GM23338 (cell line): ENCODE data around the gene PARD3. TPM values are rescaled to one million over a fixed set of nuclear protein-coding genes. Genes with fewer than 3 reads are reported as not detected.

ENCODE experiments used
- ATAC-seq: fragments of 200-7000 bp; cut with Tn5 transposase; 3 replicates; pipeline ENCODE4 v1.9.1; 2020
- DNase-seq: peaks from one replicate; pipeline ENCODE4 v3.0.0-alpha.2; 2015; ENCODE audit warnings: low spot score
- H2AFZ ChIP-seq: fragments of 200-600 bp; sonication (generic); 2 replicates; pipeline ENCODE4 v1.8.0; 2016; ENCODE audit warnings: antibody characterized with exemption, mild to moderate bottlenecking, moderate library complexity
- H3F3A ChIP-seq: fragments of 200-600 bp; sonication (generic); replicated peaks from 2 replicates; pipeline ENCODE4 v1.8.0; 2017; ENCODE audit warnings: antibody characterized with exemption, mixed run types, low read depth
- H3K27ac ChIP-seq: fragments of 200-600 bp; sonication (generic); 2 replicates; pipeline ENCODE4 v1.6.1; 2016; ENCODE audit warnings: low read depth
- H3K27me3 ChIP-seq: fragments of 200-600 bp; sonication (generic); 2 replicates; pipeline ENCODE4 v1.8.0; 2016; ENCODE audit warnings: mild to moderate bottlenecking, mixed run types, moderate library complexity; ENCODE audit not compliant: insufficient read depth
- H3K36me3 ChIP-seq: fragments of 200-600 bp; sonication (generic); 2 replicates; pipeline ENCODE4 v1.8.0; 2016; ENCODE audit warnings: mild to moderate bottlenecking; ENCODE audit not compliant: insufficient read depth
- H3K4me1 ChIP-seq: fragments of 200-600 bp; sonication (generic); 2 replicates; pipeline ENCODE4 v1.8.0; 2016; ENCODE audit warnings: mild to moderate bottlenecking, moderate library complexity; ENCODE audit not compliant: insufficient read depth
- H3K4me2 ChIP-seq: fragments of 200-600 bp; sonication (generic); 2 replicates; pipeline ENCODE4 v1.7.1; 2017; ENCODE audit warnings: mixed run types
- H3K4me3 ChIP-seq: fragments of 200-600 bp; sonication (generic); 2 replicates; pipeline ENCODE4 v1.6.1; 2016; ENCODE audit warnings: mixed run types
- H3K79me2 ChIP-seq: fragments of 200-600 bp; sonication (generic); replicated peaks from 2 replicates; pipeline ENCODE4 v1.8.0; 2017; ENCODE audit warnings: mild to moderate bottlenecking; ENCODE audit not compliant: insufficient read depth
- H3K9me2 ChIP-seq: fragments of 200-600 bp; sonication (generic); 2 replicates; pipeline ENCODE4 v1.8.0; 2017; ENCODE audit not compliant: insufficient read depth
- H4K20me1 ChIP-seq: fragments of 200-600 bp; sonication (generic); replicated peaks from 2 replicates; pipeline ENCODE4 v1.8.0; 2017; ENCODE audit warnings: mild to moderate bottlenecking; ENCODE audit not compliant: insufficient read depth
- H3K27ac Mint-ChIP-seq: 2 replicates; pipeline ENCODE4 v1.8.0; 2020; ENCODE audit warnings: inconsistent platforms, mild to moderate bottlenecking, moderate library complexity, mixed read lengths
- H3K27me3 Mint-ChIP-seq: 3 replicates; pipeline ENCODE4 v1.8.0; 2022; ENCODE audit warnings: low read depth, mild to moderate bottlenecking, moderate library complexity, mixed read lengths, inconsistent platforms; ENCODE audit not compliant: insufficient read depth, poor library complexity
- H3K36me3 Mint-ChIP-seq: 3 replicates; pipeline ENCODE4 v1.8.0; 2021; ENCODE audit warnings: low read depth, mild to moderate bottlenecking, inconsistent platforms, moderate library complexity, mixed read lengths
- H3K4me1 Mint-ChIP-seq: 3 replicates; pipeline ENCODE4 v1.8.0; 2020; ENCODE audit warnings: mild to moderate bottlenecking, inconsistent platforms, mixed read lengths
- H3K4me3 Mint-ChIP-seq: 3 replicates; pipeline ENCODE4 v1.8.0; 2021; ENCODE audit warnings: moderate library complexity, mild to moderate bottlenecking, inconsistent platforms, mixed read lengths
- H3K9me3 Mint-ChIP-seq: 3 replicates; pipeline ENCODE4 v1.8.0; 2020; ENCODE audit warnings: moderate library complexity, mild to moderate bottlenecking, inconsistent platforms, mixed read lengths
- POLR2AphosphoS5 ChIP-seq: IDR thresholded peaks from 2 replicates; pipeline ENCODE4 v1.6.1; 2016; ENCODE audit warnings: antibody characterized with exemption, low read depth
- STAT1 ChIP-seq: IDR thresholded peaks from one replicate; pipeline ENCODE4 v1.6.1; 2016; ENCODE audit warnings: antibody characterized with exemption; ENCODE audit not compliant: unreplicated experiment
- polyA plus RNA-seq: library from polyadenylated mRNA; unstranded; fragments of >200 nt; fragmentation: Nextera tagmentation; extraction: Ambion mirVana; gene quantifications from 2 replicates; pipeline ENCODE4 v1.2.1, GENCODE V29; 2016
- total RNA-seq: library from RNA; depleted of rRNA; stranded (reverse); fragments of >200 nt; shearing (Covaris generic); gene quantifications from 2 replicates; pipeline ENCODE4 v1.2.3, GENCODE V29; 2014
- TF ChIP-seq, protein P1 (sequence below): fragments of 250-450 bp; sonication (Bioruptor Pico); IDR thresholded peaks from 2 replicates; pipeline ENCODE4 v1.5.0; 2020; ENCODE audit warnings: mild to moderate bottlenecking, moderate library complexity
- TF ChIP-seq, protein P2 (sequence below): IDR thresholded peaks from 2 replicates; pipeline ENCODE4 v1.6.1; 2016; ENCODE audit warnings: antibody characterized with exemption
- TF ChIP-seq, protein P3 (sequence below), 2 experiments: fragments of 200-600 bp in 1 of 2; sonication (generic) in 1 of 2; conservative IDR thresholded peaks; 2 replicates each; pipeline versions ENCODE4 v1.5.1 to v1.6.1; 2016 to 2017; ENCODE audit warnings: antibody characterized with exemption in 2 of 2, low read depth in 2 of 2, mild to moderate bottlenecking in 2 of 2, moderate library complexity in 1 of 2

PARD3 gene
- total and polyA plus RNA-seq, 2 experiments from 2014 or later = 30.2 to 51.4 TPM

DNA sequence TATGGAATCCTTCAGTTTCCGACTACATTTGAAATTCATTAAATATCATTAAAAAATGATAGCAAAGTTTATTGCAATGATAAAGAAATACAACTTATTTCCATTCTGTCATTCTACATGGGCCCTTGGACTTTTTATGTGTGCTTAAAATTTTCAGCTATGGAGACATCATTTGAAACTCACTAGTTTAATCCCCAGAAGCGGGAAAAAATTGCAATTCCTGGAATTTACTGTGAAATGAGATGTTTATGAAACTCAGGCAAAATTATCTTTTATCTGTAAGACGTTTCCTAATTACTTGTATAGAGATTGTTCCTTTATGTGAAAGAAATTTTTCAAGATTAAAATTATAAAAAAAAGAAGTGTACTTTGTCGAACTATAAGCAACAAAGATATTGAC is 213.4 kb downstream of the PARD3 start (continued):
- TF ChIP-seq, protein P1, sequence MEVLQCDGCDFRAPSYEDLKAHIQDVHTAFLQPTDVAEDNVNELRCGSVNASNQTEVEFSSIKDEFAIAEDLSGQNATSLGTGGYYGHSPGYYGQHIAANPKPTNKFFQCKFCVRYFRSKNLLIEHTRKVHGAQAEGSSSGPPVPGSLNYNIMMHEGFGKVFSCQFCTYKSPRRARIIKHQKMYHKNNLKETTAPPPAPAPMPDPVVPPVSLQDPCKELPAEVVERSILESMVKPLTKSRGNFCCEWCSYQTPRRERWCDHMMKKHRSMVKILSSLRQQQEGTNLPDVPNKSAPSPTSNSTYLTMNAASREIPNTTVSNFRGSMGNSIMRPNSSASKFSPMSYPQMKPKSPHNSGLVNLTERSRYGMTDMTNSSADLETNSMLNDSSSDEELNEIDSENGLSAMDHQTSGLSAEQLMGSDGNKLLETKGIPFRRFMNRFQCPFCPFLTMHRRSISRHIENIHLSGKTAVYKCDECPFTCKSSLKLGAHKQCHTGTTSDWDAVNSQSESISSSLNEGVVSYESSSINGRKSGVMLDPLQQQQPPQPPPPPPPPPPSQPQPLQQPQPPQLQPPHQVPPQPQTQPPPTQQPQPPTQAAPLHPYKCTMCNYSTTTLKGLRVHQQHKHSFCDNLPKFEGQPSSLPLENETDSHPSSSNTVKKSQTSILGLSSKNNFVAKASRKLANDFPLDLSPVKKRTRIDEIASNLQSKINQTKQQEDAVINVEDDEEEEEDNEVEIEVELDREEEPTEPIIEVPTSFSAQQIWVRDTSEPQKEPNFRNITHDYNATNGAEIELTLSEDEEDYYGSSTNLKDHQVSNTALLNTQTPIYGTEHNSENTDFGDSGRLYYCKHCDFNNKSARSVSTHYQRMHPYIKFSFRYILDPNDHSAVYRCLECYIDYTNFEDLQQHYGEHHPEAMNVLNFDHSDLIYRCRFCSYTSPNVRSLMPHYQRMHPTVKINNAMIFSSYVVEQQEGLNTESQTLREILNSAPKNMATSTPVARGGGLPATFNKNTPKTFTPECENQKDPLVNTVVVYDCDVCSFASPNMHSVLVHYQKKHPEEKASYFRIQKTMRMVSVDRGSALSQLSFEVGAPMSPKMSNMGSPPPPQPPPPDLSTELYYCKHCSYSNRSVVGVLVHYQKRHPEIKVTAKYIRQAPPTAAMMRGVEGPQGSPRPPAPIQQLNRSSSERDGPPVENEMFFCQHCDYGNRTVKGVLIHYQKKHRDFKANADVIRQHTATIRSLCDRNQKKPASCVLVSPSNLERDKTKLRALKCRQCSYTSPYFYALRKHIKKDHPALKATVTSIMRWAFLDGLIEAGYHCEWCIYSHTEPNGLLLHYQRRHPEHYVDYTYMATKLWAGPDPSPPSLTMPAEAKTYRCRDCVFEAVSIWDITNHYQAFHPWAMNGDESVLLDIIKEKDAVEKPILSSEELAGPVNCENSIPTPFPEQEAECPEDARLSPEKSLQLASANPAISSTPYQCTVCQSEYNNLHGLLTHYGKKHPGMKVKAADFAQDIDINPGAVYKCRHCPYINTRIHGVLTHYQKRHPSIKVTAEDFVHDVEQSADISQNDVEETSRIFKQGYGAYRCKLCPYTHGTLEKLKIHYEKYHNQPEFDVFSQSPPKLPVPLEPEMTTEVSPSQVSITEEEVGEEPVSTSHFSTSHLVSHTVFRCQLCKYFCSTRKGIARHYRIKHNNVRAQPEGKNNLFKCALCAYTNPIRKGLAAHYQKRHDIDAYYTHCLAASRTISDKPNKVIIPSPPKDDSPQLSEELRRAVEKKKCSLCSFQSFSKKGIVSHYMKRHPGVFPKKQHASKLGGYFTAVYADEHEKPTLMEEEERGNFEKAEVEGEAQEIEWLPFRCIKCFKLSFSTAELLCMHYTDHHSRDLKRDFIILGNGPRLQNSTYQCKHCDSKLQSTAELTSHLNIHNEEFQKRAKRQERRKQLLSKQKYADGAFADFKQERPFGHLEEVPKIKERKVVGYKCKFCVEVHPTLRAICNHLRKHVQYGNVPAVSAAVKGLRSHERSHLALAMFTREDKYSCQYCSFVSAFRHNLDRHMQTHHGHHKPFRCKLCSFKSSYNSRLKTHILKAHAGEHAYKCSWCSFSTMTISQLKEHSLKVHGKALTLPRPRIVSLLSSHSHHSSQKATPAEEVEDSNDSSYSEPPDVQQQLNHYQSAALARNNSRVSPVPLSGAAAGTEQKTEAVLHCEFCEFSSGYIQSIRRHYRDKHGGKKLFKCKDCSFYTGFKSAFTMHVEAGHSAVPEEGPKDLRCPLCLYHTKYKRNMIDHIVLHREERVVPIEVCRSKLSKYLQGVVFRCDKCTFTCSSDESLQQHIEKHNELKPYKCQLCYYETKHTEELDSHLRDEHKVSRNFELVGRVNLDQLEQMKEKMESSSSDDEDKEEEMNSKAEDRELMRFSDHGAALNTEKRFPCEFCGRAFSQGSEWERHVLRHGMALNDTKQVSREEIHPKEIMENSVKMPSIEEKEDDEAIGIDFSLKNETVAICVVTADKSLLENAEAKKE = no peak

DNA sequence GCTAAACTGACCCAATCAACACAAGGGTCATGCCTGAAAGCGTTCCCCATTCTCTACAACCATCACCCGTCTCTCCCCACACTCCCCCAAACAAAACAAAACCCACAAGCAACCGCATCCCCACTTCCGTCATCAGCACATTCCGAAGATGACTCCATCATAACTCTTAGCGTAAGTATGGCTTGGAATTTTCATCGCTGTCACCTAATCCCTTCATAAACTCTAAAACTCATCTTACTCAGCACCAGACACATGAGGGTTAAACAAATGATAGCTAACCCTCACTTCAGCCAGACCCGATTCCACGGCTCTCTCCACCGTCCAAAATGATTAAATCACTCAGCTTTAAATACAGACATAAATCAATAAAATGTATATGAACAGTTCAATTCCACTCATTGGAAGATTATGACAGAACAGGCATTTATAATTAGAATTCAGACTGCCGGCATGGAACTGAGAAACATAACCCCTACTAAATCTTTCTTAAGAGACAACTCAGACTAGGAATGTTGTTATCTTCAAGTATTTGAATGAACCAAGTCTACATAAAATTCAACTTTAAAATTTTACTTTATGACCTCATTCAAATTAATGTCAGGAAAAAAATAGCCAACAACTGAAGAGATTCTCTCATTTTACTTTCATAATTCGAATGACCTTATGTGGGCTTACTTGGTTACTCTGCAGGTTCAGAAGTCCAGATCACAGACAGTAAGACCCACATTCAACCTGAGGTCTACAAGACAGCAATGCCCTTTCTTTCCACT is 215.9 kb downstream of the PARD3 start:
- peaks cover 15% of the 10 kb centered on the region for H3K4me1 Mint-ChIP-seq
- H3K36me3 Mint-ChIP-seq = no peaks in the 10 kb centered on the region
- no peak for ATAC-seq
- H3K9me3 Mint-ChIP-seq = no peaks in the 10 kb centered on the region
- no peak overlapping the region for H3K4me3 Mint-ChIP-seq
- no peaks in the 10 kb centered on the region for H3K36me3 ChIP-seq
- no peak overlapping the region for H3K27ac ChIP-seq
- 0 out of 2 replicates have a peak, but pooled peaks cover 9% of the 10 kb centered on the region for H3K4me1 ChIP-seq
- H3F3A ChIP-seq = no peaks in the 10 kb centered on the region
- H3K4me3 ChIP-seq = no peak overlapping the region
- H3K27me3 Mint-ChIP-seq = no peaks in the 10 kb centered on the region
- H3K27ac Mint-ChIP-seq = peak overlapping the region; percentile 17
- DNase-seq = no peak
- no peaks in the 10 kb centered on the region for H3K27me3 ChIP-seq
- no peaks in the 10 kb centered on the region for H3K9me2 ChIP-seq
- H4K20me1 ChIP-seq = no peaks in the 10 kb centered on the region; the same call in 1 of the 2 replicates
- H3K4me2 ChIP-seq = no peak overlapping the region
- peaks cover 39% of the 10 kb centered on the region for H3K79me2 ChIP-seq
- no peak overlapping the region for H2AFZ ChIP-seq
- TF ChIP-seq, protein P2, sequence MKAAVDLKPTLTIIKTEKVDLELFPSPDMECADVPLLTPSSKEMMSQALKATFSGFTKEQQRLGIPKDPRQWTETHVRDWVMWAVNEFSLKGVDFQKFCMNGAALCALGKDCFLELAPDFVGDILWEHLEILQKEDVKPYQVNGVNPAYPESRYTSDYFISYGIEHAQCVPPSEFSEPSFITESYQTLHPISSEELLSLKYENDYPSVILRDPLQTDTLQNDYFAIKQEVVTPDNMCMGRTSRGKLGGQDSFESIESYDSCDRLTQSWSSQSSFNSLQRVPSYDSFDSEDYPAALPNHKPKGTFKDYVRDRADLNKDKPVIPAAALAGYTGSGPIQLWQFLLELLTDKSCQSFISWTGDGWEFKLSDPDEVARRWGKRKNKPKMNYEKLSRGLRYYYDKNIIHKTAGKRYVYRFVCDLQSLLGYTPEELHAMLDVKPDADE = no peak
- TF ChIP-seq, protein P1 = no peak
- TF ChIP-seq STAT1 (no peak), POLR2AphosphoS5 (no peak)
- TF ChIP-seq, protein P3, sequence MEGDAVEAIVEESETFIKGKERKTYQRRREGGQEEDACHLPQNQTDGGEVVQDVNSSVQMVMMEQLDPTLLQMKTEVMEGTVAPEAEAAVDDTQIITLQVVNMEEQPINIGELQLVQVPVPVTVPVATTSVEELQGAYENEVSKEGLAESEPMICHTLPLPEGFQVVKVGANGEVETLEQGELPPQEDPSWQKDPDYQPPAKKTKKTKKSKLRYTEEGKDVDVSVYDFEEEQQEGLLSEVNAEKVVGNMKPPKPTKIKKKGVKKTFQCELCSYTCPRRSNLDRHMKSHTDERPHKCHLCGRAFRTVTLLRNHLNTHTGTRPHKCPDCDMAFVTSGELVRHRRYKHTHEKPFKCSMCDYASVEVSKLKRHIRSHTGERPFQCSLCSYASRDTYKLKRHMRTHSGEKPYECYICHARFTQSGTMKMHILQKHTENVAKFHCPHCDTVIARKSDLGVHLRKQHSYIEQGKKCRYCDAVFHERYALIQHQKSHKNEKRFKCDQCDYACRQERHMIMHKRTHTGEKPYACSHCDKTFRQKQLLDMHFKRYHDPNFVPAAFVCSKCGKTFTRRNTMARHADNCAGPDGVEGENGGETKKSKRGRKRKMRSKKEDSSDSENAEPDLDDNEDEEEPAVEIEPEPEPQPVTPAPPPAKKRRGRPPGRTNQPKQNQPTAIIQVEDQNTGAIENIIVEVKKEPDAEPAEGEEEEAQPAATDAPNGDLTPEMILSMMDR (conservative IDR thresholded peaks at IDR 0.05; ENCODE audit: low read depth in 2 of 2) = no peak
